Heart right ventricle (tissue), 16 donors: ENCODE data around the gene CAPNS2. TPM values are rescaled to one million over a fixed set of nuclear protein-coding genes. Genes with fewer than 3 reads are reported as not detected.

Experiments used
- ATAC-seq, 8 donors: fragments of 200-7000 bp; cut with Tn5 transposase; one replicate each; pipeline ENCODE4 v1.9.1; 2020; ENCODE audit warnings: mild to moderate bottlenecking in 8 of 8, moderate library complexity in 8 of 8, moderate number of reproducible peaks in 1 of 8
- DNase-seq, 2 donors: peaks; one replicate each; pipeline ENCODE4 v3.0.0-alpha.2; 2020
- H3K27ac ChIP-seq, 10 donors: fragments of 200-600 bp; sonication (generic) in 2 of 10; one replicate each; pipeline versions ENCODE4 v1.5.0 to v1.8.0; 2020 to 2022; ENCODE audit warnings: mild to moderate bottlenecking in 3 of 10
- H3K27me3 ChIP-seq, 7 donors: fragments of 200-600 bp; one replicate each; pipeline ENCODE4 v1.8.0; 2021 to 2022; ENCODE audit warnings: mild to moderate bottlenecking in 2 of 7
- H3K36me3 ChIP-seq, 9 donors: fragments of 200-600 bp; sonication (generic) in 1 of 9; one replicate each; pipeline versions ENCODE4 v1.5.0 to v1.8.0; 2020 to 2022; ENCODE audit warnings: mild to moderate bottlenecking in 2 of 9
- H3K4me1 ChIP-seq, 9 donors: fragments of 200-600 bp; sonication (generic) in 1 of 9; one replicate each; pipeline versions ENCODE4 v1.5.0 to v1.8.0; 2020 to 2022; ENCODE audit warnings: mild to moderate bottlenecking in 4 of 9
- H3K4me3 ChIP-seq, 10 donors: fragments of 200-600 bp; sonication (generic) in 2 of 10; one replicate each; pipeline versions ENCODE4 v1.5.0 to v1.8.0; 2020 to 2022; ENCODE audit warnings: mild to moderate bottlenecking in 7 of 10, moderate library complexity in 2 of 10
- H3K9me3 ChIP-seq, 11 donors: fragments of 200-600 bp in 10 of 11; sonication (generic) in 2 of 11; one replicate each; pipeline versions ENCODE4 v1.5.0 to v1.8.0; 2013 to 2022; ENCODE audit warnings: mild to moderate bottlenecking in 2 of 11, control low read depth in 1 of 11, moderate library complexity in 1 of 11
- WGBS, 2 donors: extraction: QIAGEN DNeasy Blood & Tissue Kit; methylation state at CpG; one replicate each; pipeline ENCODE4 v1.1.7; 2013; ENCODE audit warnings: inconsistent platforms in 1 of 2; 5-methylcytosine and 5-hydroxymethylcytosine counted together
- intact Hi-C, 10 donors: fragments of 100-400 bp; cut with DNase I; formaldehyde crosslinking; loops; one replicate each; pipeline versions ENCODE4 v1.11.1 to v1.14.2; 2022
- polyA plus RNA-seq, 2 donors: library from polyadenylated mRNA; stranded (reverse); fragments of 200-250 nt; gene quantifications; one replicate each; pipeline ENCODE4 v1.2.3, GENCODE V29; 2013
- total RNA-seq, 10 donors: library from RNA; stranded (reverse); fragmentation: NEBNext Ultra II Directional in 3 of 10; extraction: Animal tissue kit (Norgen Biotek cat#: 25700) in 3 of 10; gene quantifications; one replicate each; pipeline versions ENCODE4 v1.2.1 to v1.2.4, GENCODE V29; 2021 to 2023
- TF ChIP-seq, protein P1 (sequence below), 9 donors: fragments of 200-600 bp; sonication (generic) in 2 of 9; IDR thresholded peaks; one replicate each; pipeline versions ENCODE4 v1.5.0 to v1.8.0; 2021 to 2022; ENCODE audit warnings: antibody characterized with exemption in 9 of 9, mild to moderate bottlenecking in 5 of 9, moderate library complexity in 1 of 9
- donor health status: Arrhythmogenic right ventricular cardiomyopathy.
- donor health status: ischemic (EF 13 %, LVEDD 7.1; RV severe dilation, severe dysfunction).
- donor health status: healthy with polysubstance abuse.
- donor health status: DM: no; HTN: yes; CAD: no.
- donor health status: DM: no; HTN: no; CAD: no.
- donor health status: ischemic (EF 25% LVEDD 6.9; RV normal size, moderate dysfunction).
- donor health status: ischemic (EF 25% LVEDD 5.7; RV mildly dilated, moderate dysfunction).
- donor health status: healthy.
- donor health status: DM: yes; HTN: yes; CAD: no.
- donor health status: Ischemic cardiomyopathy.
- donor health status: ischemic (EF 35%, LVEDD 5.7; RV mildly dilated, moderate dysfunction).
- donor health status: nonischemic (EF 11% LVEDD 7.7; RV severe dilation, severe dysfunction).
- donor health status: DM: yes; HTN: yes; CAD: no.
- donor health status: PGD.
- donor health status: ischemic (EF 29% LVEDD 5.4; RV normal size, mild dysfunction).
- donor health status: nonischemic (EF 23%, LVEDD 6.1; RV moderate dilation, normal function).

The CAPNS2 gene
- total and polyA plus RNA-seq, 12 donors, result 0.06 to 0.45 (median 0.39) TPM; not detected in 7

GRCh38 chr16:55574811-55575210, 8.3 kb downstream of the CAPNS2 start:
- H3K27ac ChIP-seq, result peak overlapping the region in 1 of 10 donors; percentile 6
- no peaks in the 10 kb centered on the region for H3K9me3 ChIP-seq
- H3K4me1 ChIP-seq, result peaks cover 0 to 25% (median 0%) of the 10 kb centered on the region in 9 donors
- WGBS, 2 donors, result 85 to 88% methylated on average over 2 of the region's 2 CpGs
- ATAC-seq, result no peak
- H3K36me3 ChIP-seq, result peaks cover 0 to 42% (median 13%) of the 10 kb centered on the region in 9 donors
- no peak for DNase-seq
- no peaks in the 10 kb centered on the region for H3K27me3 ChIP-seq
- H3K4me3 ChIP-seq, result no peak overlapping the region
- TF ChIP-seq, protein P1, sequence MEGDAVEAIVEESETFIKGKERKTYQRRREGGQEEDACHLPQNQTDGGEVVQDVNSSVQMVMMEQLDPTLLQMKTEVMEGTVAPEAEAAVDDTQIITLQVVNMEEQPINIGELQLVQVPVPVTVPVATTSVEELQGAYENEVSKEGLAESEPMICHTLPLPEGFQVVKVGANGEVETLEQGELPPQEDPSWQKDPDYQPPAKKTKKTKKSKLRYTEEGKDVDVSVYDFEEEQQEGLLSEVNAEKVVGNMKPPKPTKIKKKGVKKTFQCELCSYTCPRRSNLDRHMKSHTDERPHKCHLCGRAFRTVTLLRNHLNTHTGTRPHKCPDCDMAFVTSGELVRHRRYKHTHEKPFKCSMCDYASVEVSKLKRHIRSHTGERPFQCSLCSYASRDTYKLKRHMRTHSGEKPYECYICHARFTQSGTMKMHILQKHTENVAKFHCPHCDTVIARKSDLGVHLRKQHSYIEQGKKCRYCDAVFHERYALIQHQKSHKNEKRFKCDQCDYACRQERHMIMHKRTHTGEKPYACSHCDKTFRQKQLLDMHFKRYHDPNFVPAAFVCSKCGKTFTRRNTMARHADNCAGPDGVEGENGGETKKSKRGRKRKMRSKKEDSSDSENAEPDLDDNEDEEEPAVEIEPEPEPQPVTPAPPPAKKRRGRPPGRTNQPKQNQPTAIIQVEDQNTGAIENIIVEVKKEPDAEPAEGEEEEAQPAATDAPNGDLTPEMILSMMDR (IDR thresholded peaks at IDR 0.05), result no peak
- intact Hi-C loops, result no loop called here

GRCh38 chr16:55575496-55575895, 9.0 kb downstream of the CAPNS2 start:
- intact Hi-C loops, result no loop called here
- ATAC-seq (peak in 2 of 8 donors; percentile 31 to 42), DNase-seq (no peak)
- H3K27ac ChIP-seq, result peak overlapping the region in 1 of 10 donors; percentile 6
- 68 to 77% methylated on average over 1 of the region's 1 CpG for WGBS, 2 donors
- H3K4me1 ChIP-seq, result peaks cover 0 to 25% (median 0%) of the 10 kb centered on the region in 9 donors
- H3K4me3 ChIP-seq, result no peak overlapping the region
- no peaks in the 10 kb centered on the region for H3K9me3 ChIP-seq
- H3K36me3 ChIP-seq, result peaks cover 0 to 49% (median 15%) of the 10 kb centered on the region in 9 donors
- no peaks in the 10 kb centered on the region for H3K27me3 ChIP-seq
- TF ChIP-seq, protein P1 (IDR thresholded peaks at IDR 0.05), result no peak

- Histone ChIP-seq H3K9me3 (no peaks in the 10 kb centered on the region), H3K4me3 (no peak overlapping the region), H3K36me3 (peaks cover 0 to 56% (median 15%) of the 10 kb centered on the region in 9 donors), H3K4me1 (peaks cover 0 to 23% (median 0%) of the 10 kb centered on the region in 9 donors), H3K27ac (no peak overlapping the region), H3K27me3 (no peaks in the 10 kb centered on the region)
- intact Hi-C loops, result no loop called here
- 61 to 73% methylated on average over 2 of the region's 2 CpGs for WGBS, 2 donors
- TF ChIP-seq, protein P1 (IDR thresholded peaks at IDR 0.05), result no peak
- DNase-seq, result peak in 1 of 2 donors; percentile 23
- ATAC-seq, result peak in 6 of 8 donors; percentile 57 to 89 (median 66)
These were observed 9.9 kb downstream of the CAPNS2 start for GRCh38 chr16:55576384-55576783.

- 81 to 85% methylated on average over 3 of the region's 3 CpGs for WGBS, 2 donors
- H3K27ac ChIP-seq, result no peak overlapping the region
- no peaks in the 10 kb centered on the region for H3K27me3 ChIP-seq
- H3K4me1 ChIP-seq, result peaks cover 0 to 23% (median 0%) of the 10 kb centered on the region in 9 donors
- ATAC-seq (no peak), DNase-seq (no peak)
- peaks cover 0 to 69% (median 15%) of the 10 kb centered on the region in 9 donors for H3K36me3 ChIP-seq
- intact Hi-C loops, result no loop called here
- no peaks in the 10 kb centered on the region for H3K9me3 ChIP-seq
- H3K4me3 ChIP-seq, result no peak overlapping the region
- TF ChIP-seq, protein P1 (IDR thresholded peaks at IDR 0.05), result no peak
These were observed 11.4 kb downstream of the CAPNS2 start for GRCh38 chr16:55577887-55578286.
